Erythroblast (primary cell): ENCODE measurements around the gene ARRDC2.

Experiments
- GATA1 ChIP-seq: IDR thresholded peaks from 2 replicates; pipeline ENCODE4 v1.6.1; 2011; ENCODE audit warnings: low read depth, mild to moderate bottlenecking, control low read depth, low read length, moderate library complexity
- POLR2A ChIP-seq: IDR thresholded peaks from 2 replicates; pipeline ENCODE4 v1.6.1; 2011; ENCODE audit warnings: mild to moderate bottlenecking, low read length

GRCh38 chr19:18007917-18008673 is at the start of gene ARRDC2:
- TF ChIP-seq POLR2A (peak; percentile 42), GATA1 (no peak)
